ENCODE results near the gene GAGE10. TPM values are rescaled to one million over a fixed set of nuclear protein-coding genes. Genes with fewer than 3 reads are reported as not detected.

The GAGE10 gene
- not detected in 2 replicates for total RNA-seq

GRCh38 chrX:49303346-49303745, at the start of gene GAGE10:
TSS of gene GAGE10 (plus strand) at chrX:49303646. CDS start at chrX:49304860, 1,214 bp downstream.

GRCh38 chrX:49264460-49264859, 39.0 kb upstream of the GAGE10 start, which contains the start of gene FOXP3:
TSS of gene FOXP3 (minus strand) at chrX:49264710. CDS start at chrX:49258505, 6,205 bp downstream.

GRCh38 chrX:49269767-49270248, 33.6 kb upstream of the GAGE10 start, which contains the start of gene PPP1R3F:
TSS of gene PPP1R3F (plus strand) at chrX:49269793. CDS start at chrX:49269870, 77 bp downstream.

GRCh38 chrX:49321737-49322136, 18.3 kb downstream of the GAGE10 start, which contains the start of gene GAGE12J:
TSS of gene GAGE12J (plus strand) at chrX:49322037. CDS start at chrX:49323194, 1,157 bp downstream.

DNA sequence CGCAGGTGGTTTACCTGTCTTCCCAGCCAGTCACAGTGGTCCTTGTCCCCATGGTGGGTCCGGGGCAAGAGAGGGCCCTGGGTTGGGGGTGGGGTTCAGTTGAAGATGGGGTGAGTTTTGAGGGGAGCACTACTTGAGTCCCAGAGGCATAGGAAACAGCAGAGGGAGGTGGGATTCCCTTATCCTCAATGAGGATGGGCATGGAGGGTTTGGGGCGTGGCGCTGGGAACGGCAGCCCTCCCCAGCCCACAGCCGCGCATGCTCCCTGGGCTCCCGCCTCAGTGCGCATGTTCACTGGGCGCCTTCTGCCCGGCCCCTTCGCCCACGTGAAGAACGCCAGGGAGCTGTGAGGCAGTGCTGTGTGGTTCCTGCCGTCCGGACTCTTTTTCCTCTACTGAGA, 27.8 kb downstream of the GAGE10 start, which contains the start of gene GAGE13:
GAGE13 (plus strand) TSS at position 301 of the 400 bp plus-strand sequence. CDS start 1,156 bp downstream, outside the sequence.

Other genes with a start within 250 kb of the GAGE10 start
- gene CCDC120, start 244.6 kb upstream of the GAGE10 start, total RNA-seq: 0.58 and 1.4 TPM in 2 replicates
- 19.7 and 34.6 TPM in 2 replicates for gene PRAF2, start 229.6 kb upstream of the GAGE10 start, total RNA-seq
- 55.6 and 65.9 TPM in 2 replicates for gene WDR45, start 223.8 kb upstream of the GAGE10 start, total RNA-seq
- 27.4 and 34.4 TPM in 2 replicates for gene GPKOW, start 179.9 kb upstream of the GAGE10 start, total RNA-seq
- gene MAGIX, start 140.9 kb upstream of the GAGE10 start, total RNA-seq: 1.4 and 6.3 TPM in 2 replicates
- 118 TPM in 2 replicates for gene PLP2, start 131.7 kb upstream of the GAGE10 start, total RNA-seq
- 5.8 and 8.5 TPM in 2 replicates for gene PRICKLE3, start 117.3 kb upstream of the GAGE10 start, total RNA-seq
- 0.29 TPM in 1 of 2 replicates, not detected in the other for gene SYP, start 103.5 kb upstream of the GAGE10 start, total RNA-seq
- not detected in 2 replicates for gene CACNA1F, start 70.3 kb upstream of the GAGE10 start, total RNA-seq
- 16.5 and 24.5 TPM in 2 replicates for gene CCDC22, start 68.2 kb upstream of the GAGE10 start, total RNA-seq
- gene FOXP3, start 38.9 kb upstream of the GAGE10 start, total RNA-seq: not detected in 2 replicates
- gene PPP1R3F, start 33.9 kb upstream of the GAGE10 start, total RNA-seq: 0.58 and 8.2 TPM in 2 replicates
- gene GAGE12J, start 18.4 kb downstream of the GAGE10 start, total RNA-seq: not detected in 2 replicates
- gene GAGE13, start 27.9 kb downstream of the GAGE10 start, total RNA-seq: not detected in 2 replicates
- not detected in 2 replicates for gene GAGE12C, start 228.5 kb downstream of the GAGE10 start, total RNA-seq
- gene GAGE12D, start 238.1 kb downstream of the GAGE10 start, total RNA-seq: not detected in 2 replicates
- not detected in 2 replicates for gene GAGE12E, start 247.6 kb downstream of the GAGE10 start, total RNA-seq

Measured in myometrial cell (primary cell).